HEK293 (cell line): Measurements from ENCODE around the gene C5AR2.

Experiments used
- CTCF ChIA-PET: fragments of 350-600 bp; formaldehyde crosslinking; extraction: SDS; loops from one replicate; lab custom pipeline; 2021; ENCODE audit warnings: antibody characterized with exemption; lab: Yijun Ruan, JAX
- POLR2A ChIA-PET: fragments of 300-600 bp; formaldehyde crosslinking; extraction: SDS; loops from one replicate; lab custom pipeline; 2020; ENCODE audit warnings: antibody characterized with exemption, inconsistent platforms; lab: Yijun Ruan, JAX
- H3K27ac ChIP-seq: fragments of 200-500 bp; sonication (Bioruptor generic); 2 replicates; pipeline ENCODE4 v1.5.1; 2014; ENCODE audit warnings: low read depth, low read length, control low read depth, inconsistent platforms; ENCODE audit errors: extremely low read depth
- H3K36me3 ChIP-seq, 2 experiments: fragments of 200-500 bp in 1 of 2; sonication (Bioruptor generic) in 1 of 2; 1 replicate in 1 of 2; 2 replicates in 1 of 2; pipeline ENCODE4 v1.5.1; 2014 to 2017; ENCODE audit warnings: inconsistent platforms in 2 of 2, low read length in 2 of 2; ENCODE audit not compliant: control insufficient read depth in 2 of 2, insufficient read depth in 1 of 2
- H3K4me1 ChIP-seq: fragments of 200-500 bp; sonication (Bioruptor generic); 2 replicates; pipeline ENCODE4 v1.5.1; 2014; ENCODE audit warnings: mild to moderate bottlenecking, low read length, inconsistent platforms; ENCODE audit not compliant: control insufficient read depth, insufficient read depth
- H3K4me3 ChIP-seq: 2 replicates; pipeline ENCODE4 v1.5.1; 2011; ENCODE audit warnings: low read depth, mild to moderate bottlenecking, control low read depth, low read length, moderate library complexity
- H3K9me3 ChIP-seq: fragments of 200-500 bp; sonication (Bioruptor generic); 2 replicates; pipeline ENCODE4 v1.5.1; 2014; ENCODE audit warnings: low read depth, low read length, inconsistent platforms; ENCODE audit not compliant: control insufficient read depth, insufficient read depth
- GLI2 ChIP-seq: fragments of 450-650 bp; formaldehyde crosslinking; IDR thresholded peaks from 2 replicates; pipeline ENCODE4; 2017; ENCODE audit warnings: missing biosample characterization, missing genetic modification characterization, low read depth, borderline replicate concordance
- OVOL3 ChIP-seq: fragments of 450-650 bp; formaldehyde crosslinking; IDR thresholded peaks from 2 replicates; pipeline ENCODE4 v1.5.1; 2016; ENCODE audit warnings: missing biosample characterization, missing genetic modification characterization
- PRDM1 ChIP-seq: fragments of 450-650 bp; formaldehyde crosslinking; IDR thresholded peaks from 2 replicates; pipeline ENCODE4; 2016; ENCODE audit warnings: missing biosample characterization, missing genetic modification characterization
- RBAK ChIP-seq: fragments of 450-650 bp; formaldehyde crosslinking; IDR thresholded peaks from 2 replicates; pipeline ENCODE4 v1.5.1; 2016; ENCODE audit warnings: missing biosample characterization, missing genetic modification characterization
- ZNF121 ChIP-seq: fragments of 450-650 bp; formaldehyde crosslinking; IDR thresholded peaks from 2 replicates; pipeline ENCODE4 v1.5.1; 2016; ENCODE audit warnings: missing biosample characterization, missing genetic modification characterization
- ZNF155 ChIP-seq: fragments of 450-650 bp; formaldehyde crosslinking; IDR thresholded peaks from 2 replicates; pipeline ENCODE4 v1.5.1; 2016; ENCODE audit warnings: missing biosample characterization, missing genetic modification characterization
- ZNF157 ChIP-seq: fragments of 450-650 bp; formaldehyde crosslinking; IDR thresholded peaks from 2 replicates; pipeline ENCODE4 v1.5.1; 2016; ENCODE audit warnings: missing biosample characterization, missing genetic modification characterization
- ZNF16 ChIP-seq: fragments of 450-650 bp; formaldehyde crosslinking; IDR thresholded peaks from 2 replicates; pipeline ENCODE4 v1.5.1; 2016; ENCODE audit warnings: low read depth, missing biosample characterization, missing genetic modification characterization
- ZNF274 ChIP-seq, 2 experiments: fragments of 200-500 bp in 1 of 2; fragments of 450-650 bp in 1 of 2; sonication (Bioruptor generic) in 1 of 2; formaldehyde crosslinking in 1 of 2; IDR thresholded peaks; 2 replicates each; pipeline versions ENCODE4 v1.5.1 to v1.6.1; 2014 to 2016; ENCODE audit warnings: borderline replicate concordance in 1 of 2, inconsistent platforms in 1 of 2, low read length in 1 of 2, missing biosample characterization in 1 of 2, missing genetic modification characterization in 1 of 2
- ZNF302 ChIP-seq: fragments of 450-650 bp; formaldehyde crosslinking; IDR thresholded peaks from 2 replicates; pipeline ENCODE4 v1.5.1; 2016; ENCODE audit warnings: missing biosample characterization, missing genetic modification characterization, low read depth
- ZNF350 ChIP-seq: fragments of 450-650 bp; formaldehyde crosslinking; IDR thresholded peaks from 2 replicates; pipeline ENCODE4 v1.5.0; 2017; ENCODE audit warnings: missing biosample characterization, mild to moderate bottlenecking, missing genetic modification characterization
- ZNF433 ChIP-seq: fragments of 450-650 bp; formaldehyde crosslinking; IDR thresholded peaks from 2 replicates; pipeline ENCODE4 v1.5.1; 2016; ENCODE audit warnings: missing biosample characterization, missing genetic modification characterization, low read depth
- ZNF560 ChIP-seq: fragments of 450-650 bp; formaldehyde crosslinking; IDR thresholded peaks from 2 replicates; pipeline ENCODE4 v1.5.1; 2017; ENCODE audit warnings: missing biosample characterization, missing genetic modification characterization, borderline replicate concordance
- ZNF623 ChIP-seq: fragments of 450-650 bp; formaldehyde crosslinking; IDR thresholded peaks from 2 replicates; pipeline ENCODE4 v1.5.1; 2016; ENCODE audit warnings: missing biosample characterization, missing genetic modification characterization
- TF ChIP-seq, protein P1 (sequence below): fragments of 450-650 bp; formaldehyde crosslinking; conservative IDR thresholded peaks from 2 replicates; pipeline ENCODE4 v1.5.1; 2016; ENCODE audit warnings: low read depth, missing biosample characterization, missing genetic modification characterization
- TF ChIP-seq, protein P2 (sequence below): fragments of 450-650 bp; formaldehyde crosslinking; IDR thresholded peaks from 2 replicates; pipeline ENCODE4 v1.5.1; 2017; ENCODE audit warnings: missing biosample characterization, missing genetic modification characterization

C5AR2 gene

DNA sequence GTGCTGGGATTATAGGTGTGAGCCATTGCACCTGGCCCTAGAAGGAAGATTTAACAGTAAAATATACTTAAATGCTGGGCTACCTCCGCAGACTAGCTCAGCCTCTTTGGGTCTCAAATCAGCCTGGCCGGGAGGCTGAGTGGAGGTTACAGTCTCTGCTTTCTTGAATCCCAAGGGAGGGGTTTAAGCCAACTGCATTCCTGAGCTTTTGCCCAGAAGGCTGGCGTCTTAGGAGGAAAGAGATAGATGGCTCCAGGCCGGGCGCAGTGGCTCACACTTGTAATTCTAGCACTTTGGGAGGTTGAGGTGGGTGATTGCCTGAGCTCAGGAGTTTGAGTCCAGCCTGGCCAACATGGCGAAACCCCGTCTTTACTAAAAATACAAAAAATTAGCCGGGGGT lies 22.9 kb upstream of the C5AR2 start:
- no peak overlapping the region for H3K27ac ChIP-seq
- H3K36me3 ChIP-seq = no peaks in the 10 kb centered on the region
- no peak overlapping the region for H3K4me3 ChIP-seq
- H3K9me3 ChIP-seq = no peaks in the 10 kb centered on the region
- H3K4me1 ChIP-seq = 0 out of 2 replicates have a peak, but pooled peaks cover 3% of the 10 kb centered on the region
- ChIA-PET CTCF (interaction anchor here (0.6 to 1.7 kb wide), 8 partner anchors 8 to 793 kb away, joined by 3 to 5 read pairs (median 4); no protein-coding TSS in a partner anchor), POLR2A (interaction anchor here (0.6 kb wide), 1 partner anchor 1427 kb away, joined by 3 read pairs; no protein-coding TSS in a partner anchor)
- TF ChIP-seq, protein P1, sequence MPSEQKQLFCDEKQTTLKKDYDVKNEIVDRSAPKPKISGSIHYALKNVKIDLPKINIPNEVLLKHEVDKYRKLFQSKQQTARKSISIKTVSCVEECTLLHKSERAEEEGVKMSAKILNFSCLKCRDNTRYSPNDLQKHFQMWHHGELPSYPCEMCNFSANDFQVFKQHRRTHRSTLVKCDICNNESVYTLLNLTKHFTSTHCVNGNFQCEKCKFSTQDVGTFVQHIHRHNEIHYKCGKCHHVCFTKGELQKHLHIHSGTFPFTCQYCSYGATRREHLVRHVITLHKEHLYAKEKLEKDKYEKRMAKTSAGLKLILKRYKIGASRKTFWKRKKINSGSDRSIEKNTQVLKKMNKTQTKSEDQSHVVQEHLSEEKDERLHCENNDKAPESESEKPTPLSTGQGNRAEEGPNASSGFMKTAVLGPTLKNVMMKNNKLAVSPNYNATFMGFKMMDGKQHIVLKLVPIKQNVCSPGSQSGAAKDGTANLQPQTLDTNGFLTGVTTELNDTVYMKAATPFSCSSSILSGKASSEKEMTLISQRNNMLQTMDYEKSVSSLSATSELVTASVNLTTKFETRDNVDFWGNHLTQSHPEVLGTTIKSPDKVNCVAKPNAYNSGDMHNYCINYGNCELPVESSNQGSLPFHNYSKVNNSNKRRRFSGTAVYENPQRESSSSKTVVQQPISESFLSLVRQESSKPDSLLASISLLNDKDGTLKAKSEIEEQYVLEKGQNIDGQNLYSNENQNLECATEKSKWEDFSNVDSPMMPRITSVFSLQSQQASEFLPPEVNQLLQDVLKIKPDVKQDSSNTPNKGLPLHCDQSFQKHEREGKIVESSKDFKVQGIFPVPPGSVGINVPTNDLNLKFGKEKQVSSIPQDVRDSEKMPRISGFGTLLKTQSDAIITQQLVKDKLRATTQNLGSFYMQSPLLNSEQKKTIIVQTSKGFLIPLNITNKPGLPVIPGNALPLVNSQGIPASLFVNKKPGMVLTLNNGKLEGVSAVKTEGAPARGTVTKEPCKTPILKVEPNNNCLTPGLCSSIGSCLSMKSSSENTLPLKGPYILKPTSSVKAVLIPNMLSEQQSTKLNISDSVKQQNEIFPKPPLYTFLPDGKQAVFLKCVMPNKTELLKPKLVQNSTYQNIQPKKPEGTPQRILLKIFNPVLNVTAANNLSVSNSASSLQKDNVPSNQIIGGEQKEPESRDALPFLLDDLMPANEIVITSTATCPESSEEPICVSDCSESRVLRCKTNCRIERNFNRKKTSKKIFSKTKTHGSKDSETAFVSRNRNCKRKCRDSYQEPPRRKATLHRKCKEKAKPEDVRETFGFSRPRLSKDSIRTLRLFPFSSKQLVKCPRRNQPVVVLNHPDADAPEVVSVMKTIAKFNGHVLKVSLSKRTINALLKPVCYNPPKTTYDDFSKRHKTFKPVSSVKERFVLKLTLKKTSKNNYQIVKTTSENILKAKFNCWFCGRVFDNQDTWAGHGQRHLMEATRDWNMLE = no peak
- no peak for TF ChIP-seq ZNF350
- TF ChIP-seq, protein P2, sequence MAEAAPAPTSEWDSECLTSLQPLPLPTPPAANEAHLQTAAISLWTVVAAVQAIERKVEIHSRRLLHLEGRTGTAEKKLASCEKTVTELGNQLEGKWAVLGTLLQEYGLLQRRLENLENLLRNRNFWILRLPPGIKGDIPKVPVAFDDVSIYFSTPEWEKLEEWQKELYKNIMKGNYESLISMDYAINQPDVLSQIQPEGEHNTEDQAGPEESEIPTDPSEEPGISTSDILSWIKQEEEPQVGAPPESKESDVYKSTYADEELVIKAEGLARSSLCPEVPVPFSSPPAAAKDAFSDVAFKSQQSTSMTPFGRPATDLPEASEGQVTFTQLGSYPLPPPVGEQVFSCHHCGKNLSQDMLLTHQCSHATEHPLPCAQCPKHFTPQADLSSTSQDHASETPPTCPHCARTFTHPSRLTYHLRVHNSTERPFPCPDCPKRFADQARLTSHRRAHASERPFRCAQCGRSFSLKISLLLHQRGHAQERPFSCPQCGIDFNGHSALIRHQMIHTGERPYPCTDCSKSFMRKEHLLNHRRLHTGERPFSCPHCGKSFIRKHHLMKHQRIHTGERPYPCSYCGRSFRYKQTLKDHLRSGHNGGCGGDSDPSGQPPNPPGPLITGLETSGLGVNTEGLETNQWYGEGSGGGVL (tag by site-specific recombination) = no peak

DNA sequence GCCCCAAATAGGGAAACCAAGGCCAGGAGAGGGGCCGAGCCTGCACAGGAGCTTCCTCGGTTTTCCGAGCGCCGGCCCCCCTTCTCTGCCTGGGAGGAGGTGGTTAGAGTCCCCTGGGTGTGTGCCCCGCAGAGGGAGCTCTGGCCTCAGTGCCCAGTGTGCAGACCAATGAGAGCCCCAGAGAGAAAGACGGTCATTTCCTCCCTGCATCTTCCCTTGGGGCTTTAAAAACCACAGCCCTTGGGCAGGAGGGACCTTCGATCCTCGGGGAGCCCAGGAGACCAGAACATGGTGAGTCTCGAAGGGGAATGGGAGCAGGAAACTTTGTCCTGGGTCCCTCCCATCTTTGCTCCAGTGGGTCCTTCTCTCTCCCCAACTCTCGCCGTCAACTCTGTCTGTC lies 22.4 kb upstream of the C5AR2 start, which contains the start of gene C5AR1:
Gene C5AR1, plus strand, starts transcription at position 254 of the 400 bp plus-strand sequence. Its CDS starts 35 bp downstream, at position 289.
- POLR2A ChIA-PET = no interaction called here
- H3K27ac ChIP-seq = no peak within 1 kb of the TSS
- H3K4me3 ChIP-seq = no peak within 1 kb of the TSS
- TF ChIP-seq ZNF155 (tag by site-specific recombination) (no peak), ZNF302 (tag by site-specific recombination) (no peak), RBAK (tag by site-specific recombination) (no peak), ZNF274 (IDR thresholded peaks at IDR 0.05; ENCODE audit: low read length) (no peak), ZNF274 (tag by site-specific recombination; IDR thresholded peaks at IDR 0.05; ENCODE audit: borderline replicate concordance) (no peak), PRDM1 (tag by site-specific recombination) (no peak), GLI2 (tag by site-specific recombination) (no peak), ZNF16 (tag by site-specific recombination) (no peak), ZNF560 (tag by site-specific recombination) (no peak), ZNF157 (no peak), OVOL3 (no peak)
- no peaks in the 10 kb centered on the region for H3K36me3 ChIP-seq
- CTCF ChIA-PET = interaction anchor here (0.8 to 1.7 kb wide), 3 partner anchors 16 to 82 kb away, joined by 3 to 5 read pairs (median 4); no protein-coding TSS in a partner anchor
- H3K4me1 ChIP-seq = 0 out of 2 replicates have a peak, but pooled peaks cover 3% of the 10 kb centered on the region
- H3K9me3 ChIP-seq = no peaks in the 10 kb centered on the region

DNA sequence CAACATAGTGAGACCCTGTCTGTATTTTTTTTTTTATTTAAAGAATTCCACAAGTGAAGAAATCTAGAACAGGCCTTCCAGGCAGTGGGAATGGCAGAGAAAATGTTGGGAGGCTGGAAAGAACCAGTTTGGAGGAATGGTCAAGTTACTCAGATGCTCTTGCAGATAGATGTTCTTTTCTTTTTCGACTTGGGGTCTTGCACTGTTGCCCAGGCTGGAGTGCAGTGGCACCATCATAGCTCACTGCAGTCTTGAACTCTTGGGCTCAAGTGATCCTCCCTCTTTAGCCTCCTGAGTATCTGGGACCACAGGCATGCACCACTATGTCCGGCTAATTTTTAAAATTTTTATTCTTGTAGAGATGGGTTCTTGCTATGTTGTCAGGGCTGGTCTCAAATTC lies 21.7 kb upstream of the C5AR2 start:
- no peaks in the 10 kb centered on the region for H3K36me3 ChIP-seq
- H3K4me1 ChIP-seq = 0 out of 2 replicates have a peak, but pooled peaks cover 3% of the 10 kb centered on the region
- CTCF ChIA-PET = interaction anchor here (0.8 to 1.0 kb wide), 2 partner anchors 16 to 397 kb away, joined by 3 to 5 read pairs; no protein-coding TSS in a partner anchor
- H3K4me3 ChIP-seq = no peak overlapping the region
- POLR2A ChIA-PET = no interaction called here
- H3K9me3 ChIP-seq = no peaks in the 10 kb centered on the region
- TF ChIP-seq ZNF433 (0 out of 2 replicates have a peak, but pooled peaks have one; percentile 7), ZNF623 (no peak), ZNF121 (tag by site-specific recombination) (peak; percentile 94)
- TF ChIP-seq, all 188 proteins: peak for 2
- H3K27ac ChIP-seq = no peak overlapping the region
